ENCODE data around the gene SETD3.

Gene SETD3

DNA sequence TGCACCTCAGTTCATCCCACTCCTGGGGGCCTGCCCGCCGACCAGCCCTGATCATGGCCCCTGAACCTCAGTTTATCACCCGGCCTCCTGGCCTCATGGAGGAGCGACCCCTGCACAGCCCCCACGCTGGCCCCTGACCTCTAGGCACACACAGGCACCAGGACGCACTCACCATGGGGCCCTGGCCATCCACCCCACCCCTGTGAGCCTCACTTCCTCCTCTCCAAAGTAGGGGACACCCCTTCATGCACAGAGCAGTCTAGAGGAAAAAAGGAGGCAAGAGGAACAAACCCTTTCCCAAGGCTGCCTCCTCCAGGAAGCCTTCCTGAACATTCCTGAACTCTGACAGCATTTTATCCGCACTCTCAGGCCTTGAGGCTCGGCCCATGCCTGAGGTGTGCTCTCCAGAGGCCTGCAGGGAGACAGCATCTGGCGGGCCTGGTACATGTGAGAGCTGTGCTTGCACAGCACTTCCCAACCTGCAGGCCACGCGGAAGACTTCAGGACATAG lies 40.0 kb upstream of the SETD3 start:
- H3K27ac ChIP-seq (ENCODE audit: poor library complexity, severe bottlenecking) = no peak overlapping the region
- DNase-seq (ENCODE audit: low spot score) (peak; percentile 62), ATAC-seq (ENCODE audit: low read depth) (no peak)
- H3K4me3 ChIP-seq (ENCODE audit: severe bottlenecking) = no peak overlapping the region
- TF ChIP-seq, protein P1, sequence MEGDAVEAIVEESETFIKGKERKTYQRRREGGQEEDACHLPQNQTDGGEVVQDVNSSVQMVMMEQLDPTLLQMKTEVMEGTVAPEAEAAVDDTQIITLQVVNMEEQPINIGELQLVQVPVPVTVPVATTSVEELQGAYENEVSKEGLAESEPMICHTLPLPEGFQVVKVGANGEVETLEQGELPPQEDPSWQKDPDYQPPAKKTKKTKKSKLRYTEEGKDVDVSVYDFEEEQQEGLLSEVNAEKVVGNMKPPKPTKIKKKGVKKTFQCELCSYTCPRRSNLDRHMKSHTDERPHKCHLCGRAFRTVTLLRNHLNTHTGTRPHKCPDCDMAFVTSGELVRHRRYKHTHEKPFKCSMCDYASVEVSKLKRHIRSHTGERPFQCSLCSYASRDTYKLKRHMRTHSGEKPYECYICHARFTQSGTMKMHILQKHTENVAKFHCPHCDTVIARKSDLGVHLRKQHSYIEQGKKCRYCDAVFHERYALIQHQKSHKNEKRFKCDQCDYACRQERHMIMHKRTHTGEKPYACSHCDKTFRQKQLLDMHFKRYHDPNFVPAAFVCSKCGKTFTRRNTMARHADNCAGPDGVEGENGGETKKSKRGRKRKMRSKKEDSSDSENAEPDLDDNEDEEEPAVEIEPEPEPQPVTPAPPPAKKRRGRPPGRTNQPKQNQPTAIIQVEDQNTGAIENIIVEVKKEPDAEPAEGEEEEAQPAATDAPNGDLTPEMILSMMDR (IDR thresholded peaks at IDR 0.05; ENCODE audit: poor library complexity, severe bottlenecking) = no peak
- H3K27me3 ChIP-seq (ENCODE audit: insufficient read depth, poor library complexity, severe bottlenecking) = no peaks in the 10 kb centered on the region
- H3K4me1 ChIP-seq (ENCODE audit: insufficient read depth, poor library complexity, severe bottlenecking) = peaks cover 28% of the 10 kb centered on the region
- peaks cover 10% of the 10 kb centered on the region; the same call in 1 of the 2 replicates for H3K36me3 ChIP-seq (ENCODE audit: low read depth)
- H3K9me3 ChIP-seq (ENCODE audit: severe bottlenecking) = no peaks in the 10 kb centered on the region

DNA sequence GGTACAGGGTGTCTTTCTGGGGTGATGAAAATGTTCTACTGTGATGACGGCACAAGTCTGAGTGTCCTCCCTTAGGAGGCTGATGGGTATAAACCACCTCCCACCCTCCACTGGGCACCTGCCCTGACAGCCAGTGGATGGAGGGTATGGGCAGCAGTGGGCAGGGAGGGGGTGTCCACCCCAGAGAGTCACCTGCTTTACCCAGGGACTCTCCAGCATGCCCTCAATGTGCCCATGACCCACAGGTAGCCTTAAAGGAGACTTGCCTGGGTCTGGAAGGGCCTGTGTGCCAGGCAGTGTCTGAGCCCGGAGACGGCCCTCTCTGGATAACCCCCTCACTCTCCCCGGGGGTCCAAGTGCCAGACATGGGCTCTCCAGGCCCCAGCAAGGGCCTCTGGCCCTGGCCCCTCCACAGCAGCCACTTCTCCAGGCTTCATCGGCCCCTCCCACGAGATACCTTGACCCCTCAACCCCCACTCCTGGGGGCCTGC lies 39.3 kb upstream of the SETD3 start:
- Histone ChIP-seq H3K36me3 (ENCODE audit: low read depth) (peaks cover 15% of the 10 kb centered on the region; the same call in 1 of the 2 replicates), H3K27me3 (ENCODE audit: insufficient read depth, poor library complexity, severe bottlenecking) (no peaks in the 10 kb centered on the region), H3K27ac (ENCODE audit: poor library complexity, severe bottlenecking) (no peak overlapping the region), H3K9me3 (ENCODE audit: severe bottlenecking) (no peaks in the 10 kb centered on the region), H3K4me3 (ENCODE audit: severe bottlenecking) (no peak overlapping the region), H3K4me1 (ENCODE audit: insufficient read depth, poor library complexity, severe bottlenecking) (peaks cover 21% of the 10 kb centered on the region)
- TF ChIP-seq, protein P1 (IDR thresholded peaks at IDR 0.05; ENCODE audit: poor library complexity, severe bottlenecking) = no peak
- ATAC-seq (ENCODE audit: low read depth) (no peak), DNase-seq (ENCODE audit: low spot score) (peak; percentile 58)

DNA sequence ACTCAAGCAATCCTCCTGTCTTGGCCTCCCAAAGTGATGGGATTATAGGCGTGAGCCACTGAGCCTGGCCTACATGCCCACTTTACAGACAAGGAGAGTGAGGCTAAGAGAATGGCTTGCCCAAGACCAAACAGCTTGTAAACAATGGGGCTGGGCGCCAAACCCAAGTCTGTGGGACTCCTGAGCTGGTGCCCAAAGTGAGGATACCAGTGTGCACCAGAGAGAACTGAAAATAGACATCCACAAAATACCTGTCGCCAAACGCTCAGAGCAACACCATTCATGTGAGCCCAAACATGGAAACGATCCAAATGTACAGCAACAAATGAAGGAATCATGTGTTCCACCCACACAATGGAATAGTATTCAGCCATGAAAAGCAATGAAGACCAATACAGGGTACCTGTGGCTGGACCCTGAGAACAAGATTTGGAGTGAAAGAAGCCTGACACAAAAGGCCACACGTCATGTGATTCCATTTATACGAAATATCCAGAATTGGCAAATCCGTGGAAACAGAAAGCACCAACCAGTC lies 38.8 kb upstream of the SETD3 start:
- Histone ChIP-seq H3K4me3 (ENCODE audit: severe bottlenecking) (no peak overlapping the region), H3K9me3 (ENCODE audit: severe bottlenecking) (no peaks in the 10 kb centered on the region), H3K4me1 (ENCODE audit: insufficient read depth, poor library complexity, severe bottlenecking) (peaks cover 17% of the 10 kb centered on the region), H3K27me3 (ENCODE audit: insufficient read depth, poor library complexity, severe bottlenecking) (no peaks in the 10 kb centered on the region), H3K27ac (ENCODE audit: poor library complexity, severe bottlenecking) (no peak overlapping the region), H3K36me3 (ENCODE audit: low read depth) (peaks cover 20% of the 10 kb centered on the region; the same call in 1 of the 2 replicates)
- no peak for ATAC-seq (ENCODE audit: low read depth)
- TF ChIP-seq, protein P1 (IDR thresholded peaks at IDR 0.05; ENCODE audit: poor library complexity, severe bottlenecking) = no peak
- DNase-seq (ENCODE audit: low spot score) = no peak

DNA sequence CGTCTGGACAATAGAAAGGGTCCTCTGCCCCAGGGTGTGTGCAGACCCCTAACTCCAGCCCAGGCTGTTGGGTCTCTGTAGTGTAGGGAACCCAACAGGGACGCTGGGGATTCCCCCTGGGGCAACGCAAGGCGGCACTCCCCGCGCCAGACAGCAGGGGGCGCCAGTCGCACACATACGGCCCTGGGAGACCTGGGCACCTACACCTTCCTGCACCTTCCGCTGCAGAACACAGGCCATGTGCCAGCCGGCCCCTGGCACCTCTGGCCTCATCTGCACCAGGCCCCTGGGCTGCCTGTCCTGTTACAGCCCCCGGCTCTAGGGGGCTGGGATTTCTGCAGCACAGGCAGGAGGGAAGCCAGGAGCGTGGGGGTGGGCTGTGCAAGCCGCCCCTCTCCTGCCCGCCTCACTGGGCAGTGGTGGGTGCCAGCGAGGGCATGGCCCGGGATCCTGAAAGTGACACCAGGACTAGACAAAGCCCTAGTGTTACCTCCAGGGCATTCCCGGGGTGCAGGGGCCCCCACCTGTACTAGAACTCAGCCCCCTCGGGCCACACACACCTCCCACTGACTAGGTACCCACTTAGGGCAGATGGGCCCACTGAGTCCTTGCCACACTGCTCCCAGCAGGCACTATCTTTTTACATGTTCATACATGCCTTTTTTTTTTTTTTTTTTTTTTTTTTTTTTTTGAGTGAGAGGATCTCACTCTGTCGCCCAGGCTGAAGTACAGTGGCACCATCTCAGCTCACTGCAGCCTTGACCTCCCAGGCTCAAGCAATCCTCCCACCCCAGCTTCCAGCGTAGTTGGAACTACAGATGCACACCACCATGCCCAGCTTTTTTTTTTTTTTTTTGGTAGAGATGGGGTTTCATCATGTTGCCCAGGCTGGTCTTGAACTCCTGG lies 38.0 kb upstream of the SETD3 start:
- Histone ChIP-seq H3K4me1 (ENCODE audit: insufficient read depth, poor library complexity, severe bottlenecking) (peaks cover 12% of the 10 kb centered on the region), H3K27ac (ENCODE audit: poor library complexity, severe bottlenecking) (no peak overlapping the region), H3K27me3 (ENCODE audit: insufficient read depth, poor library complexity, severe bottlenecking) (no peaks in the 10 kb centered on the region), H3K36me3 (ENCODE audit: low read depth) (peaks cover 25% of the 10 kb centered on the region; the same call in 1 of the 2 replicates), H3K4me3 (ENCODE audit: severe bottlenecking) (no peak overlapping the region), H3K9me3 (ENCODE audit: severe bottlenecking) (no peaks in the 10 kb centered on the region)
- TF ChIP-seq, protein P1 (IDR thresholded peaks at IDR 0.05; ENCODE audit: poor library complexity, severe bottlenecking) = peak; percentile 98
- DNase-seq (ENCODE audit: low spot score) (peak; percentile 81), ATAC-seq (ENCODE audit: low read depth) (peak; percentile 66)
